Stimulated activated CD4-positive, alpha-beta T cell treated with anti-CD3 and anti-CD28 coated beads, TNF-alpha, amount 100 ng/mL, for 24 hours (primary cell): ENCODE measurements around the gene NOC2L.
"Not testable (repeated sequence)": the region's sequence is repeated elsewhere in the genome, so short reads cannot be mapped to it uniquely, and the experiment has no call there.

Experiments
- DNase-seq, 3 experiments: peaks; one replicate each; pipeline ENCODE4 v3.0.0-alpha.2; 2020; ENCODE audit warnings: low read depth in 3 of 3

Gene NOC2L

DNA sequence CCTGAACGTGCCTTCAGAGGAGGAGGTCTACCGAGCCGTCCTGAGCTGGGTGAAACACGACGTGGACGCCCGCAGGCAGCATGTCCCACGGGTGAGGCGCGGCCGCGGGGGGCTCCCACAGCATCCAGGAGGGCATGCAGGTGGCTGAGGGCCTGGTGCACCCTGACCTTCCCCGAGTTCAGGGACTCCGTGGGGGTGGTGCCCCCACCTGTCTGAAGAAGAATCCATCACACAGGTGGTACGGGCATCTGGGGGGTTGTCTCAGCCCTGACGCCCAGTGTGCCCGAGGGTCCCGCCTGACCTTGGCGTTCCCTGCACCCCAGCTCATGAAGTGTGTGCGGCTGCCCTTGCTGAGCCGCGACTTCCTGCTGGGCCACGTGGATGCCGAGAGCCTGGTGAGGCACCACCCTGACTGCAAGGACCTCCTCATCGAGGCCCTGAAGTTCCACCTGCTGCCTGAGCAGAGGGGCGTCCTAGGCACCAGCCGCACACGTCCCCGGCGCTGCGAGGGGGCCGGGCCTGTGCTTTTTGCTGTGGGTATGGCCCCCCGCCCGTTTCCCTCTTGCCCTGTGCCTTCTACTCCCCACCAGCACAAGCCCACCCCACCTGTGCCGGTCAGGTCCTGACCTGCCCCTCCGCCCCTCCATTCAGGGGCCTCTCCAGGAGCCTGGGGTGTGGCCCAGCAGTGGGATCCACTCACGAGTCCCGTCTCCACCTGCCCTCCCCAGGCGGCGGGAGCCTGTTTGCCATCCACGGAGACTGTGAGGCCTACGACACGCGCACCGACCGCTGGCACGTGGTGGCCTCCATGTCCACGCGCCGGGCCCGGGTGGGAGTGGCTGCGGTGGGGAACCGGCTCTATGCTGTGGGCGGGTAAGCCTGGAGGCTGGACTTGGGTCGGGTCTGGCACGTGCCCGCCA is 3.6 kb upstream of the NOC2L start:
- no peak for DNase-seq

DNA sequence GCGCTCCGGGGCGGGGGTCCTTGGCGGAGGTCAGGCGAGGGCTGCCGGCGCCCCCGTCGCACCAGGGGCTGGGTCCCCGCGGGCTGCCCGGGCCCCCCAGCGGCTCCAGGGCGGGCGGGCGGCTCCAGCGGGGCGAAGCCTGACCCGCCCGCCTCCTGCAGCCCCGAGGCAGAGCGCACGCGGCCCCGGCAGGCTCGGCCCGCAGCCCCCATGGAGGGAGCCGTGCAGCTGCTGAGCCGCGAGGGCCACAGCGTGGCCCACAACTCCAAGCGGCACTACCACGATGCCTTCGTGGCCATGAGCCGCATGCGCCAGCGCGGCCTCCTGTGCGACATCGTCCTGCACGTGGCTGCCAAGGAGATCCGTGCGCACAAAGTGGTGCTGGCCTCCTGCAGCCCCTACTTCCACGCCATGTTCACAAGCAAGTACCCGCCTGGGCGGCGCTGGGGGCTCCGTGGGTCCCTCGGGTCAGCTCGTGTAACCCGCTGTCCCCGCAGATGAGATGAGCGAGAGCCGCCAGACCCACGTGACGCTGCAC is 2.1 kb upstream of the NOC2L start:
- DNase-seq = no peak

DNA sequence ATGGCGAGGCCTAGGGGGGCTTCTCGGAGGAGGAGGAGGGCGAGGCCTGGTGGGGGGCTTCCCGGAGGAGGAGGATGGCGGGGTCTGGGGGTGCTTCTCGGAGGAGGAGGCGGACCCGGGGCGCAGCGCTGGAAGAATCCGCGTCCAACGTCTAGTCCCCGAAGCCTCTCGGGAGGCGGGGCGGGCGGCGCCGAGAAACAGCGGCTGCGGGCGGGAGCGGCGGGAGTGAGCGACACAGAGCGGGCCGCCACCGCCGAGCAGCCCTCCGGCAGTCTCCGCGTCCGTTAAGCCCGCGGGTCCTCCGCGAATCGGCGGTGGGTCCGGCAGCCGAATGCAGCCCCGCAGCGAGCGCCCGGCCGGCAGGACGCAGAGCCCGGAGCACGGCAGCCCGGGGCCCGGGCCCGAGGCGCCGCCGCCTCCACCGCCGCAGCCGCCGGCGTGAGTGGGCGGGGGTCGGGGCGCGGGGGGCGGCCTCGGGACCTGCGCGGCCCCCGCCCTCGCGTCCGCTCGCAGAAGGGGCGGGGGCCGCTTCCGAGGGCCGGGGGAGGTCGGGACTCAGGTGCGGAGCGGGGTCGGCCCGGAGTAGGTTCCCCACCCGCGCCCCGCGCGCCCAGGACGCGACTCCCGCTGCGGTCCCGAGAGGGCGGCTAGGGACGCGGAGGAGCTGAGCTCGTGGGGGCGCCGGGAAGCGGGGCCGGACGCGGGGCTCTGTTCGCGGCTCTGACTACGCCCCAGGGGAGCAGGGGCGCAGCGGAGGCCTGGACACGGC is 1.5 kb upstream of the NOC2L start, which contains the start of gene KLHL17:
Gene KLHL17, plus strand, starts transcription at position 222 of the 769 bp plus-strand sequence. Its CDS starts 110 bp downstream, at position 332.
- DNase-seq = peak; percentile 62 to 84 (median 70)

DNA sequence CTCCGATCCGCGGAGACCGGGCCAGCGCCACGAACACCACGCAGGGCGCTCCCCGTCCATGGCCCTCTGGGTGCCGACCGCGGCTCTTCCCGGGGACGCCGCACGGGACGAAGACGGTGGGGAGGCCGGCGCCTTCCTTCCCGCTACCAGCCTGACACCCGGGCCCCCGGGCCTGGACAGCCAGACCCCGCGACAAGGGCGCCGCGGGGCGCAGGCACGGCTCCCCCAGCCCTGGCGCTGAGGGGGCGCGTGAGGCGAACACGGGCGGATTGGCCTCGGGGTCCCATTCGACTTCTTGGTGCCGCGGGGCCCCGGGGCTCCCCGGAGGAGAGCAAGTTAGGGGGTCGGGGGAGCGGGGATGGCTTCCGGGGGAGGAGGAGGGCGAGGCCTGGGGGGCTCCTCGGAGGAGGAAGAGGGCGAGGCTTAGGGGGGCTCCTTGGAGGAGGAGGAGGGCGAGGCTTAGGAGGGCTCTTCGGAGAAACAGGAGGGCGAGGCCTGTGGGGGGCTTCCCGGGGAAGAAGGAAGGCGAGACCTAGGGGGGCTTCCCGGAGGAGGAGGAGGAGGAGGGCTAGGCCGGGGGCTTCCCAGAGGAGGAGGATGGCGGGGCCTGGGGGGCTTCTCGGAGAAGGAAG is 791 bp upstream of the NOC2L start:
- DNase-seq = no peak

DNA sequence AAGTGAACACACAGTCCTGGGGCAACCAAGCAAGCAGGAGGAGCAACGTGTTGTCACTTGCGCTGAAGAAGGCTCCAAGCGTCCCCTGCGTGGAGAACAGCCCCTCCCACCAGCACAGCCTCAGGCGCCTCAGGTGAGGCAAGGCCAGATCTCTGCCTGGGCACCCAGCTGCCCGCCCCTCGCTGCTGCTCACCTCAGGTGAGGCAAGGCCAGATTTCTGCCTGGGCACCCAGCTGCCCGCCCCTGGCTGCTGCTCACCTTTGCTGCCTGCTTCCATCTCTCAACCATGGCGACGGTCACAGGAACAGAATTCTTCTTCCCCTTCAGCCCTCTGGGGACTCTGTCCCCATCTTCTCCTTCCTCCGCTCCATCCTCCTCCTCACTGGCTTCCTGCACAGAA is 2.4 kb downstream of the NOC2L start:
- DNase-seq = no peak

DNA sequence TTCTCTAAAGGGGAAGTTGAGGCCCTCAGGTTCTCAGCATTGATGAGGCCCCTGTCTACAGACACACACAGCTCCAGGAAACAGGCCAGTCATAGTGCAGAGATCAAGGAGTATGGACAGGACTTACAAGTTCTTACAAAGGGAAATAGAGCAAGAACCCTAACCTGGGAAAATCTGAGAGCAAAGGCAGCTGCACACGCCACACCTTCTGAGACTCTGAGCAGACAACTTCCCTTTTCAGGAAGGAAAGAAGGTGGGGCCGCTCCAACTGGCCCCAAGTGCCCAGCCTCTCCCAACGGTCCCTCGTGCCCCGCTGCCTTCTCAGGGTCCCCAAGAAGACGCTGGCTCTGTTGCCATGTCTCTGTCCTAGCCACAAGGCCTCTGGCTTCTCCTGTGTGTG is 3.6 kb downstream of the NOC2L start:
- no peak for DNase-seq

DNA sequence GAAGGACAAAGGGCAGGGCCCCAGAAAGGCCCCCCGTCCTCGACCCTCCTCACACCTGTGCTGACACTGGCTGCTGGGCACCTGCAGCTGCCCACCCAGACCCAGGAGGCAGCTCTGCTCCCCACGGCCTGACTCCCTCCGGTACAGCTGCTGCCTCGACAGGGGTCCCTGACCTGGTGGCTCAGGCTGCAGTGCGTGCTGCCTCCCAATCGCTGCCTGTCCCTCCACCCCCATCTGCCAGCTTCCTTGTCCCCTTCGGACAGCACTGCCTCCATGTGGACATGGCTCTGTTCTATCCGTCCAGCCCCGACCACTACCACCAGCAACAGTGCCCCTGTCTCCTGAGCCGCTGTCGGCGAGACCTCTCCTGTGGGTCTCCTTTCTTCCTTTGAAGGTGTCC is 4.1 kb downstream of the NOC2L start:
- DNase-seq = no peak

DNA sequence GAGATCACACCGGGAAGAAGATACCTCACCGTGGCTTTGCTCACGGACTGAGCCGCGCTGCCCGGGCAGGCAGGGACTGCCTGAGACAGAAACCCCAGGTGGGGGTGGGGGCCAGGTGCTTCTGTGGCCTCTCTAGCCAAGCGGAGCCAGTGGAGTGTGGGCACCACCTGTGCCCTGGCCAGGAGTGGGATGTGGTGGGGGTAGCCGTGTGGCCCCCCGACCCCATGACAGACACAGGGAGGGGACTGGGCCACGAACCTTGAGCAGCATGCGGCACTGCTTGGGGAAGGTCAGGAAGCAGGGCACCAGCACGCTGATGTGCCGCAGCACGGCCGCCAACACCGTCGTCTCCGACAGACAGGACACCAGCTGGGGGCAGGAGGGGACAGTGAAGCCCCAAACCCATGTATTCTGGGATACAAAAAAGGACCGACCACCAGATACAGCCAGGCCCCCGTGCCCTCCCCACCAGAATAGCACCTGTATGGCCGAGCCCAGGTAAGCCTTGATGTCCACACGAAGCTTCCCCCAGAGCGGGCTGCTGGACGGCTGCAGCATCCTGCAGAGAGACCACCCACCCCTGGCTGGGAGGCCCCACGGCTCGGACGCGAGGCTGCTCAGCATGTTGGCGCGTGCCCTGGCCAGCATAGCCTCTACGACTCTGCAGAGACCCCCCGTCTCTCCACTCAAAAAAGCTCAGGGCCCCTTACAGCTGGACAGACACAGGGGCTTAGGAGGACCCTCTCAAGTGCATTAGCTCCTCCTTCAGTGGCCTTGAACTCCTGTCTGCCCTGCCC is 5.3 kb downstream of the NOC2L start:
- no peak for DNase-seq

DNA sequence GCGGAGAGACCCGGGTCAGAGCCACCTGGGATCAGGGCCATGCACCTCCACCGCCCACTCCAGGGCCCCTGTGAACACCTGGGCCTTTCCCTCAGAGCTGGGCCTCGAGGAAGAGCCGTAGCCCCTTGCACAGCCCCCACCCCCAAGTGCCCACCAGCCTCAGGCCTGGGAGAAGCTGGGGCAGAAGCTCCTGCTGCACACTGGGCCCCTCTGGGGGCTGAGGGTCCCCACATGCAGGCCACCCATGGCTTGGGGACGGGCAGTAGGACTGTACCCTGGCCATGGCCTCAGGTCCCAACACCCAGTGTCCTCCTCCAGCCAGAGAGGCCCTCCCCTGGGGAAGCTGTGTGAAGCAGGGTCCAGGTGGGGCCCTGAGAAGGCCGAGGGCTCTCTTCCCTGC is 6.5 kb downstream of the NOC2L start:
- DNase-seq = no peak

DNA sequence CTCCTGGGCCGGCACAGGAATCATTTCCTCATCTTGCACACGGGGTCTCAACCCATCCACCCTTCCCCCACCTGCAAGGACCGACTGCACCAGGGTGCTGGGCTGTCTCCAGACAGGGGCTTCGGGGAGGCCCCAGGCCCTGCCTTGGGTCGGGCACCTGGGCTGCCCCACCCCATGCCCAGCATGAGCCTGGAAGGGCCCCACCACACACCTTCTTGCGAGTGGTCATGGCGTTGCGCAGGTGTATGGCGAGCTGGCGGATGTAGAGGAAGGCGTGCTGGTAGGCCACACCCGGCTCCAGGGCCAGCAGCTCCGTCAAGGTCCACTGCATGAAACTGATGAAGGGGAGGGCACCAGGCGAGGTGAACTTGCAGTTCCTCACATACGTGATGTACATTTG is 6.9 kb downstream of the NOC2L start:
- no peak for DNase-seq

DNA sequence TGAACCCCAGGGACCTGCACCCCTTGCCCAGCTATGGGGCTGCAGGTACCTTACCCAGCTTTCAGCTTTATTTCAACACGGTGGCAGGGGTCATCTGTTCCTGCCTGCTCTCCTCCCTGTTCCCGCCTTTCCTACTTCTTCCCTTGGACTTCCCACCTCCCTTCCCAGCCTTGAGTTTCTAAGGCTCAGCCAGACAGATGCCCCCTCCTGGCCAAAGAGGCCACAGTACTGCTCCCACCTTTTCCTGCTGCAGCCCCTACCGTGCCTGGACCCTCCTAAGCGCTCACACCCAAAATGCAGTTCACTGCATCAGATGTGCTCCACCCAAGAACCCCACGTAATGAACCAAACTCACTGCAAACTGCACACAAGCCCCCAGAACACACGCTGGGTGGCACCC is 7.7 kb downstream of the NOC2L start:
- DNase-seq = no peak

DNA sequence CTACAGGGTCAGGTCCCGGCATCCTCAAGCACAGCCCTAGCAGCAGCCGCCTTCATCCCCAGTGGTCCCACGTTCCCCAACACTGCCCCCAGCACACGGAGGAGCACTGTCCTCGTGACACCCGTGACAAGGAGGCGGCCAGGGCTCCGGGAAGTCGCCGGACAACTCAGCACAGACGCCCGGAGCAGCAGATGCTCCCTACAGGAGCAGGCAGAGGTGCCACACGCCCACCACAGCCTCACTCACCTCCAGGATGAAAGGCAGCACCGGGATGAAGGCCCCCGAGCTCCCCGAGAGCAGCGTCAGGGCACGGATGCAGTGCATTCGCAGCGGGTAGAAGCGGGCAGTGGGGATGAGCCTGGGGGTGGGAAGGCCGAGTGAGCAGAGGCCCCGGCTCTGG is 8.2 kb downstream of the NOC2L start:
- DNase-seq = no peak

DNA sequence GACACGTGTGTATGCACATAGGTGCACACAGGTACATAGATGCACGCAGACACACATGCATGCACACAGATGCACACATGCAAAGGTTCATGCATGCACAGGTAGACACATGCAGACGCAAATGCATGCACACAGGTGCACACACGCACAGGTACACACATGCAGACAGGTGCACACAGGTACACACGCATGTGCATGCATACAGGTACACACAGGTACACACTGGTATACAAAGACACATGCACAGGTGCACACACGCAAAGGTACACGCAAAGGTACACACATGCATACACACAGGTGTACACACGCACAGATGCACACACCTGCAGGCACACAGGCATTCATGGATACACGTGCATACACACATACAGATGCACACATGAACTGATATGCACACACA is 8.8 kb downstream of the NOC2L start:
- DNase-seq = no peak

DNA sequence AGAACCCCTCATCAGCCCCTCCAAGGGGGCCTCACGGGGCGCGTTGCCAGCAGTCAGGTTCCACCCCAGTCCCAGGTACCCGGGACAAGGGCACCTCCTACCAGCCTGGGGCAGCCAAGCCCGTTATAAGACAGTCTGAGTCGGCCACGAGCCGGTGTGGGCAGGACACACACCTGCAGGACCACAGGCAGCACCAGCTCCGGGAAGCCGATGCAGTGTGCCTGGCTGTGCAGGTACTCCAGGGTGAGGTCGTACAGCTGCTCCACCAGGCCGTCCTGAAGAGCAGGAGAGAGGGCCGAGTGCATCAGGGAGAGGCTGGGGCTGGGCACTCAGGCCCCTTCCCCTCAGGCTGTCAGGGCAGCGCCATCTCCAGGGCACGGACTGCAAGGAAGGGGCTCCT is 11.1 kb downstream of the NOC2L start:
- no peak for DNase-seq

DNA sequence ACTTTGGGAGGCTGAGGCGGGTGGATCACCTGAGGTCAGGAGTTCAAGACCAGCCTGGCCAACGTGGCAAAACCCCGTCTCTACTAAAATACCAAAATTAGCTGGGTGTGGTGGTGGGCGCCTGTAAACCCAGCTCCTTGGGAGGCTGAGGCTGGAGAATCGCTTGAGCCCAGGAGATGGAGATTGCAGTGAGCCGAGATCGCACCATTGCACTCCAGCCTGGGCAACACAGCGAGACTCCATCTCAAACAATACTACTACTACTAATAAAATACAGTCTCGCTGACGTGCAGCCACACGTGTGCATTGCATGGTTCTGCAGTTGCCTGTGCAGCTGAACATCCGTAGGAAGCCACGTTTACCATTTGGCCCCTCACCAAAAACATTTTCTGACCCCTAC is 12.2 kb downstream of the NOC2L start:
- DNase-seq = not testable (repeated sequence)

DNA sequence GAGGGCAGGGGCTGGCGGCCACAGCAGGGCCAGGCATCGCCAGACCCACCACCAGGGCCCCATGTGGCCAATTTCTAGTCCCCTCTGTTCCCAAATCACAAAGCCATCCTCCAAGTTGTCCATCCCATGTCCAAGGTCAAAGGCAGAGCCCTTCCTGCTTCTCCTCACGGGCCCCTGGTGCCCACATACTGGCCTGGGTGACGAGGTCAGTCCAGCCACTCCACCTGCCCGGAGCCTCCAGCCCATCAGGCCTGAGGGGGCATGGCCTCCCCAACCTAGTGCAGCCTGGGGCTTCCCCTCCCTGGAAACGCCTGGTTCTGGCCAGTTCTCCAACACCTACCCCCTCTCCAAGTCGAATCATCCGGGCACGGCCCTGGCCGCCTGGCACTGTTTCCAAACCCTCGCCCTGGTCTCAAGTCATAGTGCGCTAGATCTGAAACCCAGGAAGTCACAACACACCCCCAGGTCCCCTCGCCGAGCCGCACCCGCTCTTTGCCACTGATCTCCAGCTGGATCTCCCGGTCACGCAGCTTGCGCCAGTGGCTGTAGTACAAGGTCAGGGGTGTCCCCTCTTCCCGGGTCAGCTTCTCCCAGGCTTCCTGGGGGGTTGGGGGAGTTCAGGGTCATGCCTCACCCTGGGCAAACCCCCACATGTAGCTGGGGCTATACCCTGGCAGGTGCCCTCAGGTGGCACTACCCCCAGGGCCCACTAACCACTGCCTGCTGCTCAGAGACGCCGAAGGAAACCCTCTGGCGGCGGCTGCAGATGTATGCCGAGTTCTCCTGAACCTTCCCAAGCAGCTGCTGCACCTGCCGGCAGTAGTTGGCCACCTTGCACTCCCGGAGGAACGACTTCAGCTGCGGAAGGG is 13.1 kb downstream of the NOC2L start:
- no peak for DNase-seq

DNA sequence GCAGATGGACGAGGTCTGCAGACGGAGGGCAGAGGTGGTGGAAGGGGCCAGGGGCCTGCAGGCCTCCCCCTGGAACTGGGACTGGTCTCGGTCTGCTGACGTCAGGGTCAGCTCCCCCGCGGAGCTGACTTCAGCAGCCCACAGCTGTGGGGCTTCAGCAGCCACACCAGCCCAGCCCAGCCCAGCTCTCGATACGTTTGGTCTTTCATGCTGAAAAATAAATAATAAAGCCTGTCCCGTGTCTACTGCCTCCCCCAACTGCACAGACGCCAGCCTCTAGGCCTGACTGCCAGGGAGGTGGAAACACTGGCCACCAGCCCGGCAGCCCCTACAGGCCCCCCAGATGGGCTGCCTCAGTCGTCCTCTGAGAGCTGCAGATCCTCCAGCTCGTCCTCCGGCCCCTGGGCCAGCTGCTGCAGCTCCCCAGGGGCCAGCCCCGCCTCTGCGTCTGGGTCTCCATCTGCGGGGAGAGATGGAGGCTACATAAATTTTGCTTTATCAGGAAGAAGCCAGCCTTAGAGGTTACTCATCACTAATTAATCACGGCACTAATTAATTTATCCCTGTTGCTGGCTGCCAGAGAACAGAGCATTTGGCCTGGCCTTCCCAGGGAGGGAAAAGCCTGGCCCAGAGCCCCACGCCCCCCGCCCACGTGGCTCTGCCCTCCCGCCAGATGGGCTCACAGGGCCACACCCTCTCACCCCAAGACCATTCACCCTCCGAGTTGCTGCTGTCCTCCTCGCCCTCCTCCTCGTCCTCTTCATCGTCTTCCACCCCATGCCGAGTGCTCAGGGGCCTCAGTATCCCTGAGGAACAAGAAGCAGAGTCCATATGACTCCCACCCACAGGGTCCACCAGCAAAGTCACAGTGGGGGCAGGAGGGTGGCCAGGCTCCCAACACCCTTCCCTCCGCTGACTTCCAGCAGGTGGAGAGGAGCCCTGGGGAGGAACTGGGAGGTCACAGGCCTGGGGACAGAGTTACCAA is 14.4 kb downstream of the NOC2L start:
- DNase-seq = no peak

DNA sequence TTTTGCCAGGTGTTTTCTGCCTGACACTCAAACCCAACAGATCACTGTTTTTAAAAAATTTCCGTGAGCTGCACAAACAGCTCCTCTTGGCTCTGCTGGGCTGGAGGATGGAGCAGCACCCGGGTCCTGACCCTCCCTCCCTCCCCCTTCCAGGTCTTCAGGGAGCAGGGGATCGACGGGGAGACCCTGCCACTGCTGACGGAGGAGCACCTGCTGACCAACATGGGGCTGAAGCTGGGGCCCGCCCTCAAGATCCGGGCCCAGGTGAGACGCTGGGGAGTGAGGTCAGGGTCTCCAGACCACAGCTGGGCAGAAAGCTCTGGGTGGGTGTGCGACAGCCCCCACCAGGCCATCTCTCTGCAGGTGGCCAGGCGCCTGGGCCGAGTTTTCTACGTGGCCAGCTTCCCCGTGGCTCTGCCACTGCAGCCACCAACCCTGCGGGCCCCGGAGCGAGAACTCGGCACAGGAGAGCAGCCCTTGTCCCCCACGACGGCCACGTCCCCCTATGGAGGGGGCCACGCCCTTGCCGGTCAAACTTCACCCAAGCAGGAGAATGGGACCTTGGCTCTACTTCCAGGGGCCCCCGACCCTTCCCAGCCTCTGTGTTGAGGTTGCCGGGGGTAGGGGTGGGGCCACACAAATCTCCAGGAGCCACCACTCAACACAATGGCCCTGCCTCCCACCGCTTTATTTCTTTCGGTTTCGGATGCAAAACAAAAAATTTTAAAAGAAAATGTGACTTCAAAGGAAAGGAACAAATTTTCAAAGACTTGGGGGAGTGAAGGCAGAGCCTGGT is 15.3 kb downstream of the NOC2L start:
- DNase-seq = no peak
